Raji (cell line): ENCODE data around the gene RNF150.

Source experiments
- POLR2A ChIP-seq: IDR thresholded peaks from 2 replicates; pipeline ENCODE4 v1.6.1; 2011; ENCODE audit warnings: low read depth, low read length, control low read depth; ENCODE audit not compliant: insufficient read depth

RNF150 gene

DNA sequence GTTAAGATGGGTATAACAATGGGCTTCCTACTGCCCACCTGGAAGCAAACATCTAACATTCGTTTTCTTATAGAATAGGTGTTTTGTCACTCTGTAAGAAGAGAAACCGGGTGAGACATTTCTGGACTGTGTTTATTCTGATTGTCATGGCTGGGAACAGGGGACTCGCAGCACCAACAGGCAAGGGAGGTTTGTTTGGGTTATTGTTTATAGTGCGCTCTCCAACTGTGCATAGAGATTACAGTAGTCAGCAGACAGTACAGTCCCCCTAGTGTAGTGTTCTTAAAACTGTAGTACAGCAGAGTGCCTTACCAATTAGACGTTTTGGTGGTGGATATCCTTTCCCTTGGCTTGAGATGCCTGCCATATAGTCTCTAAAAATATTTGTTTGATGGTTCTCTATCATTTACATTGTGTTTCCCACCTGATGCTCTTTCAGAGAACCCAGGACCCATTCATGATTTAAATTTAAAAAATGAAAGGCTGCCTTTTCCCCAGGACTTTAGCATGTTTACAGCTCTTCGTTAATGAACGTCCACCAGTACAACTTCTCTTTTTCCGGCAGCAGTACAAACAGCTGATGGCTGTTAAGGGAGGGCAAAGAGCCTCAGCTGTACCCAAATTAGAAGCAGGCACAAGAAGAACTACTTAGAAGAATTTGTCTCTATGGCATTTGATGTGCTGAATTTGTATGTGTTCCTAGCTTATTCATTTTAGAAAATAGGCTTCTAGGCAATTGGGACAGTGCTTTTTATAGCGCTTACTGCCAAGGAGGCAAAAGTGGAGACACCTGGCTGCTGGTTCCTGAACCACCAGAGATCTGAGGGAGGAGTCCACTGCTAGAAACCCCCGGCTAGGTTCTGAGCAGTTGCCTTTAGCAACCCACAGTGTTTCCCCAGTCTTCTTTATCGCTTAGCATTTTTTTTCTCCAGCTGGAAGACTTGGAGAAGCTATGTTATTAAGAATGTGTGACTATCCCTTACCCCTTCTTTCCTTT is 1.0 kb upstream of the RNF150 start:
- TF ChIP-seq POLR2A = no peak

DNA sequence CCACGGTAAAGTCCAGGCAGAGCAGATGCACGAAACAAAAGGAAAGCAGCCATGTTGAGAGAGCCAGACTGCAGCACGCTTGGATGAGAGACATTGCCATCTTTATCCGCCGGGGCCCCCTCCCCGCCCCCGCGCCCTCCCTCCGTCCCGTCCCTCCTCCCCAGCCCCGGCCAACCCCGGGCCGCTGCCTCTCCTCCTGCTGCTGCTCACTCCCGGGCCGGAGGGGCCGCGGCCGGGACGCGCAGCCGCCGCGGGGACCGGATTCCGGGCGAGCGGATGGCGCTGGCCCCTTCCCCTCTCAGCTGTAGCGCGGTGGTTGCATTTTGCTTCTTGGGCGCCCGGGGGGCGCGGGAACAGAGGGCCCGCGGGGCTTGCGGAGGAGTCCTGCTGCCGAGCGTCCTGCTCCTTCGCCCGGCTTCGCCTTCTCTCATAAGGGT is 542 bp downstream of the RNF150 start:
- no peak for TF ChIP-seq POLR2A

DNA sequence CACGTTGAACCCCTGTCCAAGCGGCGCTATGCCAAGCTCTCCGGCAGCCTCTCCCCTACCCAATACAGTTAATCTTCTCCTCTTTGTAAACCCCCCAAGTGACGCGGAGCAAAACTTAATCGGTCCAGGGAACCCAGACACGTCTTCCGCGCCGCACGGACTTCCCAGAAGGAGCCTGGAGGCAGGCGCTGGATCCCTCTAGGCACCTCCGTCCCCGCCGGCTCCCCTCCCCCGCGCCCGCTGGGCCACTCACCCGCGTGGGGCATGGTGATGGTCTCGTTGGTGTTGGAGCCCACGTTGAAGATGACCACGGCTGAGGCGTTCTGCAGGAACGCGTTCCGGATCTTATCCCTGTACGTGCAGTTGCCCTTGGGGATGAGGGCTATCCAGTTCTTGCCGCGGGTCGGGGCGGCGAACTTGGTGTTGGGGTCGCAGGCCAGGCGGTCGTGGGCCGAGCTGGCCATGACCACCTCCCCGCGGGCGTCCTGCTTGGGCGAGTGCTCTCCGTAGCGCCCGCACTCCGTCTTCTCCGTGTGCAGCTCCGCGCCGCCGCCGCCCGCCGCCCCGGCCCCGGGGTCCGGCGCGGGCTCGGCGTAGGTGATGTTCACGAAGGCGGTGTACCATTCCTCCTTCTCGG is 1.1 kb downstream of the RNF150 start:
- TF ChIP-seq POLR2A = no peak

DNA sequence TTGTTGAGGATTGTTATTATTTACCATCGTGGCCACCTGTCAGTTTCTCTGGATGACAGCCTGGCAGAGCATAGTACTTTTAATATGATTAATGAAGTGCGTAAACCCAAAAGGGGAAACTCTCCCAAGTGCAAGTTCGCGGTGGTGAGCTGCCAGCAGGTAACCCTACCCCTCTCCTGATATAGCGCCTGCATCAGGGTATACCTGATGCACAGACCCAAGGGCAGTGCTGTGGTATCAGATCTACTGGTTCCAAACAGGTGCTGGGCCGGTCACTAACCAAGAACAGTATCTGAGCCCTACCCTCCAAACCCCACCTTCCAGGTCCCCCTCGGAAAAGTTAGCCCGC is 1.6 kb downstream of the RNF150 start:
- no peak for TF ChIP-seq POLR2A

DNA sequence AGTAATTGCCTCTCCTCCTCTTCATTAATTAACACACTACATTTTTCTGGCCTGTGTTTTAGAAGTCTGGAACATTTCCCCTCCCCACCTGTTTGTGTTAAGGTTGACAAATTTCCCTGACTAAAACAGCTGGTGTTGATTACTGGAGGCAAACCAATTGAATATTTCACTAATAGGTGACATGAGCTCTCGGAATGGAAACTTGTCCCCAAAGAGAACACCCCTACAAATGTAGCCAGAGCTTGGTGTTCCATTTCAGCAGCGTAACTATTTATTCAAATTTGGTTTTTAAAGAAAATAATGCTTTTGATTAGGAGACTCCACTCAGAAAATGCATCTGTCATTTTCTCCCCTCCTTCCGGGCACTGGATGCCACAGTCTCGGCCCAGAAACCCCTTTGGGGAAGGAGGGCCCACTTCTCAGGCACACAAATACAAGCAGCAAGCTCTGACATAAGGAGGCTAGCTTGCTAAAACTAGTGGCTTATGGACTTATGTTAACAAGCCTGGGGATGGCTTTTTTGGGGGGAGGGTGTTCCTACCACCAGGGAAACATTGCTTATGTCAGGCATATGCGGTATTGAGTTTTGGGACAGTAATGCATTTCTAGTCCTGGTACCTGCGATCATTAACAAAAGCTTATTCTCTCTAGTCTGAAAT is 2.2 kb downstream of the RNF150 start:
- TF ChIP-seq POLR2A = no peak

DNA sequence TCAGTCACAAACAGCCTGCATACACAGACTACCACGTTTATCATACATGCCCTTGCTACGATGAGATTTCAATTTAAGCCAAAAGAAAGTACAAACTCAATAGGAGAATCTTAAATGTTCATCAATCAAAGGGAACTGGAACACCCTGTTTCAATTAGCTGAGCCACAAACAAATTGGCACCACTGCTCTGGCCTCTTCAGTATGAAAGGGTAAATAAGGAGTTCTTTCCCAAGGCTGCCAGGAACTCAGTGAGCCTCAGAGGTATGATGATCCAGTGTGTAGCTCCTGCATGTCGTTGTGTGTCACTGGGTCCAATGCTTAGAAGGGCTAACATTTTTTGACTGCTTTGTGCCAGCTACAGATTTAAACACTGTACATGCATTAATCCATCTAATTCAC is 5.4 kb downstream of the RNF150 start:
- no peak for TF ChIP-seq POLR2A

DNA sequence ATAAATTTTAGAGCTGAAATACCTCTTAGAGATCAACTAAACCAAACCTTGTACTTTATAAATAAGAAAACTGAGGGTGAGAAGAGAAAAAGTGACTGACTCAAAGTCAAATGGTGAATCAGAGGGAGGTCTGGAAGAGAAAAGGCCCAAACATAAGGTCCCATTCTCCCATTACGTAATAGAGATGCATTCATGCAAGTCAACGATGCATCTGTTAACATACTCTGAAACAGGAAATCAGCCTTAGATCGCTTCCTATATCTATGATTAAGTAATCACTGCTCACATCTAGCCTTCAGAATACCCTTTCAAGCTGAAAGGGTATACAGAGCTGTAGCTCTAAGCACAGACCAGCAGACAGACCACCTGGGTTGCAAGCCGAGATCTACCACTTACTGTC is 6.5 kb downstream of the RNF150 start:
- TF ChIP-seq POLR2A = no peak

DNA sequence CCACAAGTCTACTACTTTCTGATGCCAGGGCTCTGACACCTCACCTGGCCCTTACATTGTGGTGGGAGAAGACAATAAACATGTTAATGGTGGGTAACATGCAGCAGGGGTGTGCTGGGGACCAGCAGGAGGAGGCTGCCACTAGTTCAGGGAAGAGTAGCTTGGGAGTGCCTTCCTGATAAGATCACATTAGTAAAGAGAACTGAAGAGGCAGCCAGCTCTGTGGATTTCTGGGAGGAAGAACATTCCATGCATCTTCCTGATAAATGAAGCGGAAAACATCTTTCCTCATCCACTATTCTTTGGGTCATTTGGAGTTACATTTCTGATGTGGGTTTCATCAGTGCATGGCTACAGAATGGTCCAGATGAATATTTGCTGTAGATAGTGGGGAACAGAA is 9.0 kb downstream of the RNF150 start:
- no peak for TF ChIP-seq POLR2A

DNA sequence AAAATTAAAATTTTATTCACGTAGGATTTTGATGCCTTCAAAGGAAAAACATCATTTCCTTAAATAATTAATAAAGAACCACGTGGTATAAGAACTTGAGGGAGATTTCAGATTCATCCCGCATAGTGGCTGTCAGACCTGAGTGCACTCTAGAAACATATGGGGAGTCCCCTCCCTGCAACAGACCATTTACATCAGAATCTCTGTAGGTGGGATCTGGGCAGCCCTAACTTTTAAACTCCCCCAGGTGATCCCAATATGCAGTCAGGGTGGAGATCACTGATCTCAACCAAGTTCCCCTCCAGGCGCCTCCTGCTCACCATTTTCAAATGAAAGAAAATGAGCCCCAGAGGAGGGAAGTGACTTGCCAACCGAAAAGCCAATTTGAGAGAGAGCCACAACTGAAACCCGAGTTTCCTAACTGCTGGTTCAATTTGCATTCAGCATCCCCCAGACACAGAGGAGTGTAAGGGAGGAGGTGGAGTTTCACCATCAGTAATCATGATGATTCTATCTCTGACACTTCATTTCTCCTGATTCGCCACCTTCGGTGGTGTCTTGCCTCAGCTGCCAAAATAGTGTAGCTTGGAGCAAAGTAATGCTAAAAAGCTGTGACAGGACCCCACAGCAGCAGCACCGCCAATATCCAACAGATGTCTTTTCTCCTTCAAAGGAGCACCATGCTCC is 11.4 kb downstream of the RNF150 start:
- TF ChIP-seq POLR2A = no peak

DNA sequence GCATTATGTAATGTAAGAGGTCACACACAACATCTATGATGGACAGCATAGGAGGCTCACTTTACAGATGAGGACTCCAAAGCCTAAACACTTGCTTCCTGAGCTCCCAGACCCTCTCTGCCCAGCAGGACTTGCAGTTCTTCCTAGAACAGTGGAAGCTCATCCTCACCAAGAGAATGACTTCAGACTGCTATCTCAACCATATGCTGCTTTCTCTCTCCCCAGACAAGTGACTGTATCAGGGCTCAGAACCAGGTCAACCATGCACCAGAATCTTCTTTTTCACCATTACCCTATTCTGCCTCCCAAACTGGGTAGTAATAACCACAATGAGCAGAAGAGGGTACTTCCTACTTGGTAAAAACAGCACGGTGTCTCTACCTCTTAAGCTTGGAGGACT is 12.2 kb downstream of the RNF150 start:
- TF ChIP-seq POLR2A = no peak

DNA sequence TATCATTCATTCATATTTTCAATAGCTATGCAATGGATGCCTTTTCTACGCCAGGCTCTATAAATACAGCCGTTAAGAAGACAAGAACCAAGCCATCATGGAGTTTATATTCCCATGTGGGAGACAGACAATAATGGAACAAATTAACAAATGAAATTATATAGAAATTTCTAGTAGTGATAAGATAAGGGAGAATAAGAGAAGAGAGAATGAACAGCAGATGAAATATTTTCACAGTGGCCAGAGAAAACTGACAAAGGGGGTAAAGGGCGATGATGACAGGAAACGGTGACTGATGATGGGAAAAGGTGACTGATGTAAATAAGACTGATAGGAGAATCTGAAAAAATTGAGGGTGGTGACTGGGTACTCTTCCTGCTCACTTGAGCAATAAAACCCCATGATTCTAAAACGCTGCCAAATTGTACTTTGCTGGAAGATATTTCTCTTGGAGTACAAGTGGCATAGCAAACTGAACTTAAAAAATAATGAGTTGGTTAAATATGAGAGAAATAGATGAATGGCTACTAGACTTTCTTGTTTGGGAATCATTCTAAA is 13.2 kb downstream of the RNF150 start:
- TF ChIP-seq POLR2A = no peak

DNA sequence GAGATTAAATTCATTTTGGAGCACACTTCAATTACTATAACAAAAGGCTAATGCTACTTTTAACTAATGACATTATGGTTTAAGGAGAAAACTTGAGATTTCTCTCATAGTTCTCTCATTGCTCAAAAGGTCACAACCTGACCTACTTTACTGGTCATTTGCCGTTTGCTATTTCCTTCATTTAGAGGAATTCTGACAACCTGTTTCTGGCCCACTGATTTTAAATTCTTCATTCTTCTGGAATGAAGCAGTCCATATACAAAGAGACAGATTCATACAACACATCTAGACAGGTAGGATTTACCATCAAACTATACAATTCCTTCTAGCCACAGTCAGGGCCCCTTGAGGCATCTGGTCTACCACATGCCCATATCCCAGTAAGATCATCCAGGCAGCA is 14.2 kb downstream of the RNF150 start:
- TF ChIP-seq POLR2A = no peak

DNA sequence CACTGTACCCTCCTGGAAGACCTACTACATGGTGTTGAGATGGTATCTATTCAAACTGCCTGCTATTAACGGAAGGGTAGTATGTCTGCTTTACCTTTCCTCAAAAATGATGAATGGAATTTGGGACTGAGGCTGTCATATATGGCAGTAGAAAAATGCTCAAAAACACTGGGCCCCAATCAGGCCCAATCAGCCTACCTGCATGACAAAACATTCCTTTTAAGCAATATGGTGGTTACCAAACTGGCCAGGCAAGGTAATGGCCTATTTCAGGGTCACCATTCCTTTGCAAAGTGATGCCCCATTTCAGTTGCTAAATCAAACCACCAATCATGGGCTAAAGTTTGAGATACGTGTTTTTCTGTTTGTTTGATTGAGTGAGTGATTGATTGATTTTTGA is 14.9 kb downstream of the RNF150 start:
- no peak for TF ChIP-seq POLR2A

DNA sequence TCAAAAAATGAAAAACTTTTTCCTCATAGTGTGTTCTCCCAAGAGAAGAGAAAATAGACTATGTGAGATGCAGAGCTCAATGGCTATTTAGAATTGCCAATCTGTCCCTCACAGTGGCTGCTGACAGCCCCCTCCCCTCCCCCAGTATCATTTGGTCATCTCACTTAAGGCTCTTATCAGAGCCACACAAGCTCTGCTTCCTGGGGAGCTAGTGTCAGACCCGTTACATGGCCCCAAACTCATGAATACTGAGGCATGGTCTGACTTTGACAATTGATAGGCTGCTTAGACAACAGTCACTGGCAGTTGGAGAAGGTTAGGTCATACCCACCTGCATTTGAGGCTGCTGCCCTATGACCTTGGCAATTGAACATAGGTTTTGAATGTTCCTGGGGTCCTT is 15.3 kb downstream of the RNF150 start:
- TF ChIP-seq POLR2A = no peak

DNA sequence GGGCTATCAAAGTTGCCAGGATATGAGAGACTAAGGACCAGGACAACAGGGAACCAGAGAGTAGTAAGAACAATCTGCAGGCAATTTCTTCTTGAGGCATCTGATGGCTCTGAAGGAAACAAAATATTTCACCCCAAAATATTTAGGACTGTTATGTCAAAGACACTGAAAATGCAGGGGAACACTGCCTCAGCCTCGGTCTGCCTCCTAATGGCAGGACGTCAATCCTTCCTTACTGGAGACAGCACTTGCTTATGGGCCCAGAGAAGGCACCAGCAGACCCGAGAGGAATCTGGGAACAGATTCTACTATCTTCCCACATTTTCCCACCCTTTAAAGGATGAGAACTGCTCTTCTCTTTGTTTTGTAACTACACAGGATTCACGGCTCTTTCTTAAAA is 23.3 kb downstream of the RNF150 start:
- no peak for TF ChIP-seq POLR2A
